ENCODE measurements around the gene AWAT1.
"Not testable (repeated sequence)": the region's sequence is repeated elsewhere in the genome, so short reads cannot be mapped to it uniquely, and the experiment has no call there.

AWAT1 gene

GRCh38 chrX:70257423-70258288 lies 23.2 kb downstream of the AWAT1 start:
- Histone ChIP-seq H3K9me3 (ENCODE audit: control insufficient read depth in 5 of 5, low read length in 5 of 5) (peaks cover 0 to 3% (median 0%) of the 10 kb centered on the region in 5 donors), H3K9ac (ENCODE audit: low read length in 5 of 5) (no peak overlapping the region), H3K4me1 (ENCODE audit: control insufficient read depth in 5 of 5, insufficient read depth in 5 of 5, low read length in 5 of 5) (peaks cover 0 to 8% (median 8%) of the 10 kb centered on the region in 5 donors), H3K27ac (ENCODE audit: low read depth, low read length) (no peak overlapping the region), H3K36me3 (ENCODE audit: control insufficient read depth in 5 of 5, insufficient read depth in 5 of 5, low read length in 5 of 5) (no peaks in the 10 kb centered on the region), H3K4me3 (ENCODE audit: low read depth in 1 of 5, low read length in 5 of 5) (no peak overlapping the region), H3K27me3 (ENCODE audit: control insufficient read depth in 5 of 5, insufficient read depth in 4 of 5, low read length in 5 of 5) (peaks cover 0 to 18% (median 4%) of the 10 kb centered on the region in 5 donors)

- Histone ChIP-seq H3K9ac (ENCODE audit: low read length in 5 of 5) (no peak within 1 kb of the TSS), H3K4me3 (ENCODE audit: low read depth in 1 of 5, low read length in 5 of 5) (no peak within 1 kb of the TSS), H3K27me3 (ENCODE audit: control insufficient read depth in 5 of 5, insufficient read depth in 4 of 5, low read length in 5 of 5) (peaks cover 0 to 21% (median 9%) of the 10 kb centered on the region in 5 donors), H3K4me1 (ENCODE audit: control insufficient read depth in 5 of 5, insufficient read depth in 5 of 5, low read length in 5 of 5) (peaks cover 0 to 8% (median 5%) of the 10 kb centered on the region in 5 donors), H3K36me3 (ENCODE audit: control insufficient read depth in 5 of 5, insufficient read depth in 5 of 5, low read length in 5 of 5) (no peaks in the 10 kb centered on the region), H3K9me3 (ENCODE audit: control insufficient read depth in 5 of 5, low read length in 5 of 5) (peaks cover 0 to 5% (median 3%) of the 10 kb centered on the region in 5 donors), H3K27ac (ENCODE audit: low read depth, low read length) (no peak within 1 kb of the TSS)
Observed at GRCh38 chrX:70260104-70260503, 25.6 kb downstream of the AWAT1 start, which contains the start of gene P2RY4. P2RY4 (minus strand) TSS chrX:70260204; CDS start chrX:70259624, 580 bp downstream.

- Histone ChIP-seq H3K27me3 (ENCODE audit: control insufficient read depth in 5 of 5, insufficient read depth in 4 of 5, low read length in 5 of 5) (peaks cover 0 to 17% (median 9%) of the 10 kb centered on the region in 5 donors), H3K4me3 (ENCODE audit: low read depth in 1 of 5, low read length in 5 of 5) (no peak overlapping the region), H3K9me3 (ENCODE audit: control insufficient read depth in 5 of 5, low read length in 5 of 5) (peaks cover 0 to 10% (median 3%) of the 10 kb centered on the region in 5 donors), H3K9ac (ENCODE audit: low read length in 5 of 5) (no peak overlapping the region), H3K36me3 (ENCODE audit: control insufficient read depth in 5 of 5, insufficient read depth in 5 of 5, low read length in 5 of 5) (no peaks in the 10 kb centered on the region), H3K4me1 (ENCODE audit: control insufficient read depth in 5 of 5, insufficient read depth in 5 of 5, low read length in 5 of 5) (no peaks in the 10 kb centered on the region), H3K27ac (ENCODE audit: low read depth, low read length) (no peak overlapping the region)
Observed at GRCh38 chrX:70262952-70263567, 28.6 kb downstream of the AWAT1 start.

- no peak overlapping the region for H3K9ac ChIP-seq (ENCODE audit: low read length in 5 of 5)
- H3K4me1 ChIP-seq (ENCODE audit: control insufficient read depth in 5 of 5, insufficient read depth in 5 of 5, low read length in 5 of 5): no peaks in the 10 kb centered on the region
- H3K36me3 ChIP-seq (ENCODE audit: control insufficient read depth in 5 of 5, insufficient read depth in 5 of 5, low read length in 5 of 5): no peaks in the 10 kb centered on the region
- H3K9me3 ChIP-seq (ENCODE audit: control insufficient read depth in 5 of 5, low read length in 5 of 5): peaks cover 0 to 10% (median 3%) of the 10 kb centered on the region in 5 donors
- peaks cover 0 to 13% (median 5%) of the 10 kb centered on the region in 5 donors for H3K27me3 ChIP-seq (ENCODE audit: control insufficient read depth in 5 of 5, insufficient read depth in 4 of 5, low read length in 5 of 5)
- H3K27ac ChIP-seq (ENCODE audit: low read depth, low read length): no peak overlapping the region
- no peak overlapping the region for H3K4me3 ChIP-seq (ENCODE audit: low read depth in 1 of 5, low read length in 5 of 5)
Observed at GRCh38 chrX:70264784-70265183, 30.3 kb downstream of the AWAT1 start.

GRCh38 chrX:70268034-70268433 lies 33.6 kb downstream of the AWAT1 start, which contains the start of gene ARR3:
ARR3 (plus strand) TSS chrX:70268334; CDS start chrX:70269386, 1,052 bp downstream.
- H3K27ac ChIP-seq (ENCODE audit: low read depth, low read length): no peak within 1 kb of the TSS
- H3K4me1 ChIP-seq (ENCODE audit: control insufficient read depth in 5 of 5, insufficient read depth in 5 of 5, low read length in 5 of 5): no peaks in the 10 kb centered on the region
- no peak within 1 kb of the TSS for H3K4me3 ChIP-seq (ENCODE audit: low read depth in 1 of 5, low read length in 5 of 5)
- peaks cover 0 to 6% (median under 1%) of the 10 kb centered on the region in 5 donors for H3K9me3 ChIP-seq (ENCODE audit: control insufficient read depth in 5 of 5, low read length in 5 of 5)
- H3K36me3 ChIP-seq (ENCODE audit: control insufficient read depth in 5 of 5, insufficient read depth in 5 of 5, low read length in 5 of 5): no peaks in the 10 kb centered on the region
- H3K9ac ChIP-seq (ENCODE audit: low read length in 5 of 5): no peak within 1 kb of the TSS
- H3K27me3 ChIP-seq (ENCODE audit: control insufficient read depth in 5 of 5, insufficient read depth in 4 of 5, low read length in 5 of 5): peaks cover 0 to 14% (median 2%) of the 10 kb centered on the region in 5 donors

- H3K36me3 ChIP-seq (ENCODE audit: control insufficient read depth in 5 of 5, insufficient read depth in 5 of 5, low read length in 5 of 5): not testable (repeated sequence)
Observed at GRCh38 chrX:70274029-70274428, 39.6 kb downstream of the AWAT1 start.

GRCh38 chrX:70279081-70279480 lies 44.6 kb downstream of the AWAT1 start:
- Histone ChIP-seq H3K9me3 (ENCODE audit: control insufficient read depth in 5 of 5, low read length in 5 of 5) (no peaks in the 10 kb centered on the region), H3K9ac (ENCODE audit: low read length in 5 of 5) (no peak overlapping the region), H3K36me3 (ENCODE audit: control insufficient read depth in 5 of 5, insufficient read depth in 5 of 5, low read length in 5 of 5) (peaks cover 0 to 8% (median 0%) of the 10 kb centered on the region in 5 donors), H3K27me3 (ENCODE audit: control insufficient read depth in 5 of 5, insufficient read depth in 4 of 5, low read length in 5 of 5) (peaks cover 0 to 19% (median 8%) of the 10 kb centered on the region in 5 donors), H3K27ac (ENCODE audit: low read depth, low read length) (no peak overlapping the region), H3K4me1 (ENCODE audit: control insufficient read depth in 5 of 5, insufficient read depth in 5 of 5, low read length in 5 of 5) (no peaks in the 10 kb centered on the region), H3K4me3 (ENCODE audit: low read depth in 1 of 5, low read length in 5 of 5) (no peak overlapping the region)

More at GRCh38 chrX:70274029-70274428, 39.6 kb downstream of the AWAT1 start:
- not testable (repeated sequence) for H3K4me3 ChIP-seq (ENCODE audit: low read depth in 1 of 5, low read length in 5 of 5); H3K9ac ChIP-seq (ENCODE audit: low read length in 5 of 5); H3K27ac ChIP-seq (ENCODE audit: low read depth, low read length); H3K9me3 ChIP-seq (ENCODE audit: control insufficient read depth in 5 of 5, low read length in 5 of 5); H3K4me1 ChIP-seq (ENCODE audit: control insufficient read depth in 5 of 5, insufficient read depth in 5 of 5, low read length in 5 of 5)
- H3K27me3 ChIP-seq (ENCODE audit: control insufficient read depth in 5 of 5, insufficient read depth in 4 of 5, low read length in 5 of 5): peaks cover 0 to 19% (median 2%) of the 10 kb centered on the region in 5 donors

GRCh38 chrX:70280573-70280972 lies 46.1 kb downstream of the AWAT1 start:
- Histone ChIP-seq H3K27ac (ENCODE audit: low read depth, low read length) (no peak overlapping the region), H3K4me3 (ENCODE audit: low read depth in 1 of 5, low read length in 5 of 5) (no peak overlapping the region), H3K9me3 (ENCODE audit: control insufficient read depth in 5 of 5, low read length in 5 of 5) (no peaks in the 10 kb centered on the region), H3K9ac (ENCODE audit: low read length in 5 of 5) (no peak overlapping the region), H3K36me3 (ENCODE audit: control insufficient read depth in 5 of 5, insufficient read depth in 5 of 5, low read length in 5 of 5) (peaks cover 1 to 16% (median 6%) of the 10 kb centered on the region in 5 donors), H3K27me3 (ENCODE audit: control insufficient read depth in 5 of 5, insufficient read depth in 4 of 5, low read length in 5 of 5) (peaks cover 0 to 22% (median 8%) of the 10 kb centered on the region in 5 donors), H3K4me1 (ENCODE audit: control insufficient read depth in 5 of 5, insufficient read depth in 5 of 5, low read length in 5 of 5) (no peaks in the 10 kb centered on the region)

- Histone ChIP-seq H3K36me3 (ENCODE audit: control insufficient read depth in 5 of 5, insufficient read depth in 5 of 5, low read length in 5 of 5) (peaks cover 9 to 29% (median 16%) of the 10 kb centered on the region in 5 donors), H3K9ac (ENCODE audit: low read length in 5 of 5) (no peak within 1 kb of the TSS), H3K27me3 (ENCODE audit: control insufficient read depth in 5 of 5, insufficient read depth in 4 of 5, low read length in 5 of 5) (peaks cover 0 to 22% (median 8%) of the 10 kb centered on the region in 5 donors), H3K9me3 (ENCODE audit: control insufficient read depth in 5 of 5, low read length in 5 of 5) (no peaks in the 10 kb centered on the region), H3K4me3 (ENCODE audit: low read depth in 1 of 5, low read length in 5 of 5) (no peak within 1 kb of the TSS), H3K4me1 (ENCODE audit: control insufficient read depth in 5 of 5, insufficient read depth in 5 of 5, low read length in 5 of 5) (no peaks in the 10 kb centered on the region), H3K27ac (ENCODE audit: low read depth, low read length) (no peak within 1 kb of the TSS)
Observed at GRCh38 chrX:70281951-70282350, 47.5 kb downstream of the AWAT1 start, which contains the start of gene RAB41. RAB41 (plus strand) TSS chrX:70282172; CDS start chrX:70282218, 46 bp downstream.

Data from subcutaneous abdominal adipose tissue (tissue), 5 donors.